Measurements from ENCODE around the gene PXYLP1. TPM values are rescaled to one million over a fixed set of nuclear protein-coding genes. Genes with fewer than 3 reads are reported as not detected.

The PXYLP1 gene
- total RNA-seq, 2 donors from 2014 or later, result 37.7 to 53.6 TPM

DNA sequence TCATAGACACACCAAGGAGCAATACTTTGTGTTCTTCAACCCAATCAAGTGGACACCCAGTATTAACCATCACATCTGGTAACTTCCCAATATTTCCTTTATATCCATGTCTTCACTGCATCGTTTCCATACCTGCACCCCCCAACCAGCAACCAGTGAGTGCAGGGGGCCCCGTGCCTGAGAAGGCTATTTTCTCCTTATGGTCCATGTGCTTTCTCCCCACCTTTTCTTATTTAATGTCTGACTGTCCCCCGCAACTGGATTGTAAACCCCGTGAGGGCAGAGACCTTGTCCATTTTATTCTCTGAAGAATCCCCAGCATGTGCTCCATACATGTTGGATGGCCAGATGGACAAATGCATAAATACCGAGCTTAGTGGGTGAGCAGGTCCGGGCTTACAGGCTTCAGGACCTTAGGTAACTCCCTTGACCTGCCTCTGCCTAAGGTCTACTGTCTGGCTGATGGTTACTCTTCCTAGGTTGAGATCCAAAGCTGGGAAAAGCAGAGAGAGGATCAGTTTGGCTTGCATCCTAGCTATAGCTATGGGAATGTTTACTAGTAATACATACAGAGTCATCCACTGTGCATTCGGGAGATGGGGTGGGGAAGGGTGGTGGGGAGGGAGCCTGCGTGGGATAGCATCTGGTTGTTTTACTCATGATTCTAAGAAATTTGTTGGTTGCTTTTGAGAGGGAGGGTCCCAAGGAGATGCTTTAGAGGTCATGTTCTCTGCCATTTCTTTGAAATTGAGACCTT is 41.5 kb downstream of the PXYLP1 start:
- WGBS, 2 experiments (ENCODE audit: insufficient coverage in 1 of 2, insufficient read length in 1 of 2), result 92 to 100% methylated on average over 5 to 8 of the region's 8 CpGs
- TF ChIP-seq, protein P1, sequence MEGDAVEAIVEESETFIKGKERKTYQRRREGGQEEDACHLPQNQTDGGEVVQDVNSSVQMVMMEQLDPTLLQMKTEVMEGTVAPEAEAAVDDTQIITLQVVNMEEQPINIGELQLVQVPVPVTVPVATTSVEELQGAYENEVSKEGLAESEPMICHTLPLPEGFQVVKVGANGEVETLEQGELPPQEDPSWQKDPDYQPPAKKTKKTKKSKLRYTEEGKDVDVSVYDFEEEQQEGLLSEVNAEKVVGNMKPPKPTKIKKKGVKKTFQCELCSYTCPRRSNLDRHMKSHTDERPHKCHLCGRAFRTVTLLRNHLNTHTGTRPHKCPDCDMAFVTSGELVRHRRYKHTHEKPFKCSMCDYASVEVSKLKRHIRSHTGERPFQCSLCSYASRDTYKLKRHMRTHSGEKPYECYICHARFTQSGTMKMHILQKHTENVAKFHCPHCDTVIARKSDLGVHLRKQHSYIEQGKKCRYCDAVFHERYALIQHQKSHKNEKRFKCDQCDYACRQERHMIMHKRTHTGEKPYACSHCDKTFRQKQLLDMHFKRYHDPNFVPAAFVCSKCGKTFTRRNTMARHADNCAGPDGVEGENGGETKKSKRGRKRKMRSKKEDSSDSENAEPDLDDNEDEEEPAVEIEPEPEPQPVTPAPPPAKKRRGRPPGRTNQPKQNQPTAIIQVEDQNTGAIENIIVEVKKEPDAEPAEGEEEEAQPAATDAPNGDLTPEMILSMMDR (conservative IDR thresholded peaks at IDR 0.05), result no peak
- no peak overlapping the region for H3K4me3 Mint-ChIP-seq

DNA sequence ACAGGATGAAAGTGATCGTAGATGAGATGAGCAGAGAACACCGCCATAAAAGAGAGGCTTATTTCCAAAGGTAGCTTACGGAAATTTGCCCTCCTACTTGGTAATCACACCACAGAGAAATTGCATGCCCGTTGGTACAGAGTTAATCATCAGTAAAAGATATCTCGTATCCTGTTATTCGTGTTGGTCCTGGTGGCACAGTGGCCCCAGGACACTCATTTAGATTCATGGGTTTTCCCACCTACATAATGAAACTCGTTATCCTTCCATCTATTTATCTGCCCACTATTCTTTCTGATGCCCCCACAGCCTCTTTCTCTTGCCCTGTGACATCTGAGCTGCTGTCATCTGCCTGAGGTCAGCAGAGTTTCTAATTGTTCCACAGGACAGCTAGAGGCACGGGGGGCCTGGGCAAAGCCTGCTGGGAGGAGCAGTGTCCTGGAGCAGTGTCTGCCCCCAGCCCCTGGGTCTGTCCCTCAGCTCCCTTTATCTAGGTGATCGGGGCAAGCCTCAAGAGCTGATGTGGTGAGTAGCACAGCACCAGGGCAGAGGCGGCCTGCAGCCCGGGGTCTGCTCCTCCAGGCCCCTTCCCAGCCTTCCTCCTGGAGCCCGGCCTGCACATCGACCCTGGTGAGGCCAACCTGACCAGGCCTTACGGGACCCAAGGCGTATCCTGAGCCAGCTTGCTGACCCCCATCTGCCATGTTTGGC is 42.2 kb downstream of the PXYLP1 start:
- Mint-ChIP-seq H3K27ac (no peak overlapping the region), H3K4me3 (no peak overlapping the region), H3K9me3 (no peaks in the 10 kb centered on the region), H3K36me3 (ENCODE audit: low read depth) (peaks cover 5% of the 10 kb centered on the region), H3K27me3 (ENCODE audit: insufficient read depth) (no peaks in the 10 kb centered on the region), H3K4me1 (no peaks in the 10 kb centered on the region)
- DNase-seq, result no peak
- Histone ChIP-seq H3K9ac (ENCODE audit: extremely low read depth, low read length, poor library complexity, severe bottlenecking) (no peak overlapping the region), H3K36me3 (ENCODE audit: control insufficient read depth, insufficient read depth, low read length) (peaks cover 4% of the 10 kb centered on the region), H3K27ac (ENCODE audit: low read depth, low read length) (peak overlapping the region; percentile 39), H3K27me3 (ENCODE audit: control insufficient read depth, insufficient read depth, low read length, poor library complexity, severe bottlenecking) (no peaks in the 10 kb centered on the region), H3K9me3 (ENCODE audit: control insufficient read depth, low read length) (no peaks in the 10 kb centered on the region), H3K4me3 (ENCODE audit: low read length) (no peak overlapping the region), H3K4me1 (ENCODE audit: control insufficient read depth, insufficient read depth, low read length) (no peaks in the 10 kb centered on the region)
- TF ChIP-seq, protein P1 (conservative IDR thresholded peaks at IDR 0.05), result no peak
- 92% methylated on average over 7 to 15 of the region's 15 CpGs for WGBS, 2 experiments (ENCODE audit: insufficient coverage in 1 of 2, insufficient read length in 1 of 2)

More for the DNA sequence above, 41.5 kb downstream of the PXYLP1 start:
- Mint-ChIP-seq H3K27me3 (ENCODE audit: insufficient read depth) (no peaks in the 10 kb centered on the region), H3K9me3 (no peaks in the 10 kb centered on the region), H3K36me3 (ENCODE audit: low read depth) (peaks cover 6% of the 10 kb centered on the region), H3K27ac (no peak overlapping the region), H3K4me1 (no peaks in the 10 kb centered on the region)
- Histone ChIP-seq H3K4me3 (ENCODE audit: low read length) (no peak overlapping the region), H3K4me1 (ENCODE audit: control insufficient read depth, insufficient read depth, low read length) (no peaks in the 10 kb centered on the region), H3K27ac (ENCODE audit: low read depth, low read length) (no peak overlapping the region), H3K27me3 (ENCODE audit: control insufficient read depth, insufficient read depth, low read length, poor library complexity, severe bottlenecking) (no peaks in the 10 kb centered on the region), H3K9me3 (ENCODE audit: control insufficient read depth, low read length) (no peaks in the 10 kb centered on the region), H3K9ac (ENCODE audit: extremely low read depth, low read length, poor library complexity, severe bottlenecking) (no peak overlapping the region), H3K36me3 (ENCODE audit: control insufficient read depth, insufficient read depth, low read length) (peaks cover 4% of the 10 kb centered on the region)
- no peak for DNase-seq

DNA sequence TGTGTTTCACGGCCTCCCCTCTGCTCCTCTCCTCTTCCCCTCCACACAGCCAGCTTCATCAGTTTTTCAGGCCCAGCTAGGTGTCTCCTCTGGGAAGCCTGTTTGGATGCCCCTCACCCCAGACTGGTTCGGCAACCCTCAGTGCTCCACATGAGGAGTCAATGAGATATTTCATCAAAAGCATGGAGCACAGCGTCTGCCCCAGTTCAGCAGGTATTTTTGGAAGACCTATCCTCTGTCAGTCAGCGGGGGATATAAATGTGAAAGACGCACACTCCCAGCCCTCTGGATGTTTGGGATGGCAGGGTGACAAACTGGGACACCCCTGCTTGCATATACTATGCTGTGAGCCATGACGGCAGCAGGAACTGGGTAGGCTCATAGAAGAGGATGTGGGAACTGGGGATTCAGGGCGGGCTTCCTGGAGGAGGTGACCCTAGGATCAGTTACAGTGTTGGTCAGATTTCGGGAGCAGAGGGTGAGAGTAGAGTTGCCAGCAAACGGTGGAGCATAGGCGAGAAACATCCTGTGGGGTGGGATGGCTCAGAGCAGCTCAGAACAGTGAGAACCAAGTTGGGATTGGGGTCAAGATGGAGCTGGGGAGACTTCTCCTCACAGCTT is 42.9 kb downstream of the PXYLP1 start:
- 94% methylated on average over 6 to 10 of the region's 10 CpGs for WGBS, 2 experiments (ENCODE audit: insufficient coverage in 1 of 2, insufficient read length in 1 of 2)
- no peaks in the 10 kb centered on the region for H3K9me3 Mint-ChIP-seq
- peaks cover 5% of the 10 kb centered on the region for H3K36me3 Mint-ChIP-seq (ENCODE audit: low read depth)
- H3K27ac Mint-ChIP-seq, result no peak overlapping the region
- no peak overlapping the region for H3K4me3 Mint-ChIP-seq
- Histone ChIP-seq H3K27ac (ENCODE audit: low read depth, low read length) (peak overlapping the region; percentile 39), H3K9ac (ENCODE audit: extremely low read depth, low read length, poor library complexity, severe bottlenecking) (no peak overlapping the region), H3K4me1 (ENCODE audit: control insufficient read depth, insufficient read depth, low read length) (no peaks in the 10 kb centered on the region), H3K36me3 (ENCODE audit: control insufficient read depth, insufficient read depth, low read length) (peaks cover 5% of the 10 kb centered on the region), H3K27me3 (ENCODE audit: control insufficient read depth, insufficient read depth, low read length, poor library complexity, severe bottlenecking) (no peaks in the 10 kb centered on the region), H3K4me3 (ENCODE audit: low read length) (no peak overlapping the region), H3K9me3 (ENCODE audit: control insufficient read depth, low read length) (no peaks in the 10 kb centered on the region)
- DNase-seq, result no peak
- H3K4me1 Mint-ChIP-seq, result no peaks in the 10 kb centered on the region
- TF ChIP-seq, protein P1 (conservative IDR thresholded peaks at IDR 0.05), result no peak
- no peaks in the 10 kb centered on the region for H3K27me3 Mint-ChIP-seq (ENCODE audit: insufficient read depth)

Data from endodermal cell (in vitro differentiated cells).